Tibial artery (tissue), 4 donors: ENCODE results near the gene COQ8B.

Experiments
- DNase-seq, 2 donors: peaks; one replicate each; pipeline ENCODE4 v3.0.0-alpha.2; 2019
- H3K27ac ChIP-seq, 2 donors: fragments of 200-600 bp; sonication (generic) in 1 of 2; 1 replicate in 1 of 2; 2 replicates in 1 of 2; pipeline ENCODE4 v1.5.1; 2018 to 2019; ENCODE audit warnings: mild to moderate bottlenecking in 1 of 2
- H3K27me3 ChIP-seq, 2 donors: fragments of 200-600 bp; sonication (generic) in 1 of 2; one replicate each; pipeline versions ENCODE4 v1.5.1 to v1.6.0; 2016 to 2019
- H3K36me3 ChIP-seq, 3 donors: fragments of 200-600 bp; sonication (generic) in 2 of 3; one replicate each; pipeline ENCODE4 v1.5.1; 2016 to 2019; ENCODE audit warnings: mild to moderate bottlenecking in 2 of 3
- H3K4me1 ChIP-seq, 4 donors: fragments of 200-600 bp; sonication (generic) in 2 of 4; 1 replicate in 3 of 4; 2 replicates in 1 of 4; pipeline ENCODE4 v1.5.1; 2016 to 2019
- H3K4me3 ChIP-seq, 2 donors: fragments of 200-600 bp; sonication (generic) in 1 of 2; 1 replicate in 1 of 2; 2 replicates in 1 of 2; pipeline ENCODE4 v1.5.1; 2018 to 2019; ENCODE audit warnings: mild to moderate bottlenecking in 2 of 2
- H3K9me3 ChIP-seq, 3 donors: fragments of 200-600 bp; sonication (generic) in 1 of 3; one replicate each; pipeline ENCODE4 v1.5.1; 2016 to 2019
- intact Hi-C: fragments of 100-400 bp; cut with DNase I; formaldehyde crosslinking; loops from one replicate; pipeline ENCODE4 v1.15.0; 2023; ENCODE audit warnings: low total_unique reads
- TF ChIP-seq, protein P1 (sequence below), 2 experiments: fragments of 200-600 bp in 1 of 2; fragments of 450-650 bp in 1 of 2; IDR thresholded peaks; one replicate each; pipeline ENCODE4 v1.5.1; 2017 to 2019; ENCODE audit warnings: antibody characterized with exemption in 2 of 2, mild to moderate bottlenecking in 1 of 2, moderate library complexity in 1 of 2

Gene COQ8B

DNA sequence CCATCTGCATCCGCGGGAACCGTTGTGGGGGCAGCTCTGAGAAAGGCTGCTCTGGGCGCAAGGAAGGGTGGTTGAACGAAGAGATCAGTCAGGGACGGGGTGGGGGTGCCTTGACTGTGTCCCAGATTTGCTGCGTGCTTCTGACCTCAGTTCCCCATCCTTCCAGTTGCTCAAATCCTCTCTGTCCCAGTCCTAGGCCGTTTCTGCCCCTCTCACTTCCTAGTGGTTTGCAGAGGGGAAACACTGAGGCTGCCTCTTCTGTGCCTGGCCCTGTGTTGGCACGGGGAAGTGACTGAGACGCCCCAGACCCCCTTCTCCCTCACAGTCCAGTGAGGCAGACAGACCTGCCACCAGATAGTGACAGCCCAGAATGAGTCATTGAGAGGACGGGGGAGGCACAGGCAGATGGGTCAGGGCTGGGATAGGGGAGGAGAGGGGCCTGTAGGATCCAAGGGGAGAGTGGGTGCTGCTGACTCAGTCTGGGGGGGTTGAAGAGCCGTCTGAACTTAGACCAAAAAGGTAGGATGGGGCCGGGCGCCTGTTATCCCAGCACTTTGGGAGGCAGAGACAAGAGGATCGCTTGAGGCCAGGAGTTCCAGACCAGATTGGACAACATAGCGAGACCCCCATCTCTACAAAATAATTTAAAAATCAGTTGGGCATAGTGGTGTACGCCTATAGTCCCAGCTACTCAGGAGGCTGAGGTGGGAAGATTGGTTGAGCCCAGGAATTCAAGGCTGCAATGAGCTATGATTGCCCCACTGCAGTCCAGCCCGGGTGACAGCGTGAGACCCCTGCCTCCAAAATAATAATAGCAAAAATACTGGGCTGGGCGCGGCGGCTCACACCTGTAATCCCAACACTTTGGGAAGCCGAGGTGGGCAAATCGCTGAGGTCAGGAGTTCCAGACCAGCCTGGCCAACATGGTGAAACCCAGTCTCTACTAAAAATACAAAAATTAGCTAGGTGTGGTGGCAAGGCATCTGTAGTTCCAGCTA is 52.7 kb downstream of the COQ8B start:
- Histone ChIP-seq H3K9me3 (no peaks in the 10 kb centered on the region), H3K4me1 (peaks cover 0 to 14% (median 13%) of the 10 kb centered on the region in 4 donors), H3K27me3 (no peaks in the 10 kb centered on the region), H3K27ac (peak overlapping the region; percentile 71 to 80), H3K4me3 (peak overlapping the region; percentile 59 to 62), H3K36me3 (peaks cover 1 to 24% (median 24%) of the 10 kb centered on the region in 3 donors)
- DNase-seq: no peak
- intact Hi-C loops: loop anchor here (2.0 to 10.0 kb wide), 2 partner anchors 151 to 481 kb away; no protein-coding TSS in a partner anchor
- TF ChIP-seq, protein P1, sequence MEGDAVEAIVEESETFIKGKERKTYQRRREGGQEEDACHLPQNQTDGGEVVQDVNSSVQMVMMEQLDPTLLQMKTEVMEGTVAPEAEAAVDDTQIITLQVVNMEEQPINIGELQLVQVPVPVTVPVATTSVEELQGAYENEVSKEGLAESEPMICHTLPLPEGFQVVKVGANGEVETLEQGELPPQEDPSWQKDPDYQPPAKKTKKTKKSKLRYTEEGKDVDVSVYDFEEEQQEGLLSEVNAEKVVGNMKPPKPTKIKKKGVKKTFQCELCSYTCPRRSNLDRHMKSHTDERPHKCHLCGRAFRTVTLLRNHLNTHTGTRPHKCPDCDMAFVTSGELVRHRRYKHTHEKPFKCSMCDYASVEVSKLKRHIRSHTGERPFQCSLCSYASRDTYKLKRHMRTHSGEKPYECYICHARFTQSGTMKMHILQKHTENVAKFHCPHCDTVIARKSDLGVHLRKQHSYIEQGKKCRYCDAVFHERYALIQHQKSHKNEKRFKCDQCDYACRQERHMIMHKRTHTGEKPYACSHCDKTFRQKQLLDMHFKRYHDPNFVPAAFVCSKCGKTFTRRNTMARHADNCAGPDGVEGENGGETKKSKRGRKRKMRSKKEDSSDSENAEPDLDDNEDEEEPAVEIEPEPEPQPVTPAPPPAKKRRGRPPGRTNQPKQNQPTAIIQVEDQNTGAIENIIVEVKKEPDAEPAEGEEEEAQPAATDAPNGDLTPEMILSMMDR (IDR thresholded peaks at IDR 0.05): no peak

DNA sequence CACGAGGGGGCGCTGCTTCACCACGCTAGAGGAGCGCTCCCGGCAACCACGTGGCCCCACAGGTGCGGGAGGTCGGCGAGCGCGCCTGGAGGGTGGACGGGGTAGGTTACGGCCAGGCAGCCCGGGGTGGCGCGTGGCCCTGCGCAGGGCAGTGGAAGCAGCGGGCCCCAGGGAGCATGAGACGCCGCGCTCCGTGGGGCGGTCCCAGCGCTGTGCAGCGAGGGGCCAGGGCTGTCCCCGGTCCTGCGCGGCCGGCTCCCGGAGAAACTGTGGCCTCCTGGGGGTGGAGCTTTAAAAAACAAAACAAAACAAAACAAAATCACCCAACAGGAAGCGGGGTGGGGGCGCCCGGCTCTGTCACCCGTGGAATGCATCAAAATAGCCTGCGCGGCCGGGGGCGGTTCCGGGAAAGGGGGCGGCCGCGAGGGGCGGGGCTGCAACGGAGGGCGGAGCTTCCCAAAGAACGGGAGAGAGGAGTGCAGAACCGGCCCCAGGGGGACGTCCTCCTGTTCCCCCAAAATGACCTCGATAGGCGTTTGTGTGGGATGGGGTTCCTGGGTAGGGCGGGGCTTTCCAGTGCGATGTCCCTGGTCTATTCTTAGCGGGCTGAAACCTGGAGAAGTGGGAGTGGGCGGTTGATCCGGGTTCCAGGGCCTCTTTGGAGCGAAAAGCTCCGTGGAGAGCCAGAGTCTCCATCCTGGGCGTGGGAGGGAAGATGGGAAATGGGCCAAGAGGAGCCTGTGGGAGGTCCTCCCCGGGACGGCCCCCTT is 53.6 kb downstream of the COQ8B start:
- intact Hi-C loops: loop anchor here (2.0 to 10.0 kb wide), 2 partner anchors 152 to 482 kb away; no protein-coding TSS in a partner anchor
- H3K9me3 ChIP-seq: no peaks in the 10 kb centered on the region
- H3K36me3 ChIP-seq: peaks cover 0 to 15% (median 15%) of the 10 kb centered on the region in 3 donors
- H3K4me1 ChIP-seq: peaks cover 0 to 14% (median 13%) of the 10 kb centered on the region in 4 donors
- H3K27me3 ChIP-seq: no peaks in the 10 kb centered on the region
- DNase-seq: peak; percentile 90 to 94
- TF ChIP-seq, protein P1 (IDR thresholded peaks at IDR 0.05): peak; percentile 97 to 99
- peak overlapping the region; percentile 59 to 62 for H3K4me3 ChIP-seq
- H3K27ac ChIP-seq: peak overlapping the region; percentile 71 to 80

DNA sequence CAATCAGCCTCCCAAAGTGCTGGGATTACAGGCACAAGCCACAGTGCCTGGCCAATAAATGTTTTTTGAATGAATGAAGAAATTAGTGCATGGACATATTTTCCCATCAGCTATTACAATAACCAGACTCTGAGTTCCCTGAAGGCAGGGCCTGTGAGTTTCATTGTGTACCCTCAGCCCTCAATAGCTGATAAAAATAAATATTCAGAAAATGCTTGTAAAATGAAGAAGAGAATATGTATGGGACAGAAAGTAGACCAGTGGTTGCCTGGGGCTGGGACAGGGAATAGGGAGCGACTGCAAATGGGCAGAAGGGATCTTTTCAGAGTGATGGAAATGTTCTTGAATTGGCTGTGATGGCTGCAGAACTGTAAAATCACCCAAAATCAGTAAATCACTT is 55.1 kb downstream of the COQ8B start:
- TF ChIP-seq, protein P1 (IDR thresholded peaks at IDR 0.05): no peak
- H3K36me3 ChIP-seq: peaks cover 0 to under 1% (median 0%) of the 10 kb centered on the region in 3 donors
- no peak overlapping the region for H3K4me3 ChIP-seq
- H3K27me3 ChIP-seq: no peaks in the 10 kb centered on the region
- H3K27ac ChIP-seq: no peak overlapping the region
- intact Hi-C loops: loop anchor here (2.0 to 10.0 kb wide), 2 partner anchors 153 to 483 kb away; no protein-coding TSS in a partner anchor
- DNase-seq: no peak
- H3K9me3 ChIP-seq: no peaks in the 10 kb centered on the region
- H3K4me1 ChIP-seq: peaks cover 0 to 14% (median 13%) of the 10 kb centered on the region in 4 donors

DNA sequence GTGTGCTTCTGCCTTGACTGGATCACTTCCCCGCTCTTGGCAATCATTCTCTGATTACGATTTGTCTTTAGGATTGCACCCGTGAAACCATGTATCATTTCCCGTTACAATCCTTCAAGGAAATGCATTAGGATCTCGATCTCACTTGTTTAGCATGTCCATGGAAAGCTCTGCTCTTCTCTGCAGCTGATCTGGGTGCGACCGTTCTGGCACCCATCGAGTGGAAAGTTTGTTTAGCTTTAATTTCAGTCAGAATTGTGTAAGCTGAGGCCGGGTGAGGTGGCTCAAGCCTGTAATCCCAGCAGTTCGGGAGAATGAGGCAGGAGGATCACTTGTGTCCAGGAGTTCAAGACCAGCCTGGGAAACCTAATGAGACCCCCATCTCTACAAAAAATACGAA is 57.1 kb downstream of the COQ8B start:
- Histone ChIP-seq H3K36me3 (no peaks in the 10 kb centered on the region), H3K27ac (no peak overlapping the region), H3K9me3 (no peaks in the 10 kb centered on the region), H3K4me3 (no peak overlapping the region), H3K27me3 (no peaks in the 10 kb centered on the region), H3K4me1 (peaks cover 0 to 14% (median 13%) of the 10 kb centered on the region in 4 donors)
- intact Hi-C loops: no loop called here
- DNase-seq: peak in 1 of 2 donors; percentile 63
- TF ChIP-seq, protein P1 (IDR thresholded peaks at IDR 0.05): no peak

DNA sequence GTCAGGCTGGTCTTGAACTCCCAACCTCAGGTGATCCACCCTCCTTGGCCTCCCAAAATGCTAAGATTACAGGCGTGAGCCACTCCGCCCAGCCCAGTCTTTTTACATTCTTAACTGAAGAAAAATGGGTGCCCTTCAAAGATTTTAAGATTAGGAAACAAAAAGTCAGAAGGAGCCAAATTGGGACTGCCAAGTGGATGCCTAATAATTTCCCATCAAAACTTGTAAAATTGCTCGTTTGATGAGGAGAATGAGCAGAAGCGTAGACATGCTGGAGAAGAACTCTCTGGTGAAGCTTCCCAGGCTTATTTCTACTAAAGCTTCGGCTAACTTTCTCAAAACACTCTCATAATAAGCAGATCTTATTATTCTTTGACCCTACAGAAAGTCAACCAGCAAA is 57.6 kb downstream of the COQ8B start:
- H3K36me3 ChIP-seq: no peaks in the 10 kb centered on the region
- DNase-seq: no peak
- peak overlapping the region in 1 of 2 donors; percentile 27 for H3K27ac ChIP-seq
- no peaks in the 10 kb centered on the region for H3K27me3 ChIP-seq
- H3K4me3 ChIP-seq: no peak overlapping the region
- peaks cover 0 to 14% (median 12%) of the 10 kb centered on the region in 4 donors for H3K4me1 ChIP-seq
- intact Hi-C loops: no loop called here
- no peaks in the 10 kb centered on the region for H3K9me3 ChIP-seq
- TF ChIP-seq, protein P1 (IDR thresholded peaks at IDR 0.05): no peak
